Nephron progenitor cell (in vitro differentiated cells): ENCODE data around the gene MED15.
"Not testable (repeated sequence)": the region's sequence is repeated elsewhere in the genome, so short reads cannot be mapped to it uniquely, and the experiment has no call there.

Experiments
- DNase-seq: peaks from one replicate; pipeline ENCODE4 v3.0.0; 2021
- H3K27ac Mint-ChIP-seq: 2 replicates; pipeline ENCODE4 v1.8.0; 2021; ENCODE audit warnings: mild to moderate bottlenecking, moderate library complexity, mixed read lengths
- H3K27me3 Mint-ChIP-seq: 2 replicates; pipeline ENCODE4 v1.8.0; 2021; ENCODE audit warnings: mild to moderate bottlenecking, low read depth, mixed read lengths; ENCODE audit not compliant: poor library complexity
- H3K36me3 Mint-ChIP-seq: 2 replicates; pipeline ENCODE4 v1.8.0; 2021; ENCODE audit warnings: low read depth, mixed read lengths
- H3K4me1 Mint-ChIP-seq: 2 replicates; pipeline ENCODE4 v1.8.0; 2021; ENCODE audit warnings: mixed read lengths
- H3K4me3 Mint-ChIP-seq: 2 replicates; pipeline ENCODE4 v1.8.0; 2021; ENCODE audit warnings: mild to moderate bottlenecking, moderate library complexity, mixed read lengths
- H3K9me3 Mint-ChIP-seq: 2 replicates; pipeline ENCODE4 v1.8.0; 2021; ENCODE audit warnings: mild to moderate bottlenecking, moderate library complexity, mixed read lengths
- CTCF ChIP-seq: fragments of 200-600 bp; sonication (generic); IDR thresholded peaks from 2 replicates; pipeline ENCODE4 v1.5.0; 2021; ENCODE audit warnings: antibody characterized with exemption

MED15 gene

GRCh38 chr22:20537983-20538382, 30.6 kb downstream of the MED15 start:
- H3K36me3 Mint-ChIP-seq: peaks cover 71% of the 10 kb centered on the region
- H3K4me3 Mint-ChIP-seq: no peak overlapping the region
- peaks cover 21% of the 10 kb centered on the region for H3K4me1 Mint-ChIP-seq
- H3K27me3 Mint-ChIP-seq: no peaks in the 10 kb centered on the region
- H3K9me3 Mint-ChIP-seq: peaks cover 6% of the 10 kb centered on the region
- no peak for DNase-seq
- no peak overlapping the region for H3K27ac Mint-ChIP-seq
- TF ChIP-seq CTCF: no peak

GRCh38 chr22:20538875-20539274, 31.5 kb downstream of the MED15 start:
- peaks cover 12% of the 10 kb centered on the region for H3K4me1 Mint-ChIP-seq
- H3K9me3 Mint-ChIP-seq, DNase-seq, H3K4me3 Mint-ChIP-seq, H3K27ac Mint-ChIP-seq, H3K27me3 Mint-ChIP-seq: not testable (repeated sequence)
- H3K36me3 Mint-ChIP-seq: peaks cover 74% of the 10 kb centered on the region

- peaks cover 81% of the 10 kb centered on the region for H3K36me3 Mint-ChIP-seq
- no peak for TF ChIP-seq CTCF
- peaks cover 10% of the 10 kb centered on the region for H3K4me1 Mint-ChIP-seq
- H3K9me3 Mint-ChIP-seq: peaks cover 11% of the 10 kb centered on the region
- no peak for DNase-seq
- peaks cover 2% of the 10 kb centered on the region for H3K27me3 Mint-ChIP-seq
- no peak overlapping the region for H3K4me3 Mint-ChIP-seq
- no peak overlapping the region for H3K27ac Mint-ChIP-seq
Observed at GRCh38 chr22:20542055-20542454, 34.6 kb downstream of the MED15 start.

GRCh38 chr22:20542736-20543135, 35.3 kb downstream of the MED15 start:
- Mint-ChIP-seq H3K36me3 (peaks cover 77% of the 10 kb centered on the region), H3K4me1 (peaks cover 10% of the 10 kb centered on the region), H3K27ac (no peak overlapping the region), H3K27me3 (peaks cover 2% of the 10 kb centered on the region), H3K4me3 (no peak overlapping the region), H3K9me3 (peaks cover 11% of the 10 kb centered on the region)
- DNase-seq: no peak
- TF ChIP-seq CTCF: no peak

GRCh38 chr22:20545318-20545634, 37.9 kb downstream of the MED15 start:
- H3K27me3 Mint-ChIP-seq, H3K27ac Mint-ChIP-seq, DNase-seq, H3K4me3 Mint-ChIP-seq: not testable (repeated sequence)
- Mint-ChIP-seq H3K36me3 (peaks cover 53% of the 10 kb centered on the region), H3K9me3 (peaks cover 11% of the 10 kb centered on the region), H3K4me1 (peaks cover 31% of the 10 kb centered on the region)

GRCh38 chr22:20545681-20546521, 38.5 kb downstream of the MED15 start:
- no peak for TF ChIP-seq CTCF
- Mint-ChIP-seq H3K9me3 (peaks cover 11% of the 10 kb centered on the region), H3K4me3 (no peak overlapping the region), H3K36me3 (peaks cover 47% of the 10 kb centered on the region), H3K27me3 (peaks cover 2% of the 10 kb centered on the region), H3K4me1 (peaks cover 37% of the 10 kb centered on the region), H3K27ac (no peak overlapping the region)
- no peak for DNase-seq

- no peak for DNase-seq
- Mint-ChIP-seq H3K9me3 (peaks cover 11% of the 10 kb centered on the region), H3K27ac (no peak overlapping the region), H3K4me3 (no peak overlapping the region), H3K36me3 (peaks cover 41% of the 10 kb centered on the region), H3K4me1 (peaks cover 44% of the 10 kb centered on the region), H3K27me3 (peaks cover 2% of the 10 kb centered on the region)
- TF ChIP-seq CTCF: no peak
Observed at GRCh38 chr22:20546541-20546950, 39.1 kb downstream of the MED15 start.
